Stimulated activated CD8-positive, alpha-beta memory T cell treated with anti-CD3 and anti-CD28 coated beads, Interleukin-12 subunit alpha, Interleukin-12 subunit beta, amount 100 ng/mL, for 24 hours (primary cell): ENCODE results near the gene ARHGDIA.

Experiments
- DNase-seq: peaks from one replicate; pipeline ENCODE4 v3.0.0-alpha.2; 2020; ENCODE audit errors: extremely low read depth

Gene ARHGDIA

DNA sequence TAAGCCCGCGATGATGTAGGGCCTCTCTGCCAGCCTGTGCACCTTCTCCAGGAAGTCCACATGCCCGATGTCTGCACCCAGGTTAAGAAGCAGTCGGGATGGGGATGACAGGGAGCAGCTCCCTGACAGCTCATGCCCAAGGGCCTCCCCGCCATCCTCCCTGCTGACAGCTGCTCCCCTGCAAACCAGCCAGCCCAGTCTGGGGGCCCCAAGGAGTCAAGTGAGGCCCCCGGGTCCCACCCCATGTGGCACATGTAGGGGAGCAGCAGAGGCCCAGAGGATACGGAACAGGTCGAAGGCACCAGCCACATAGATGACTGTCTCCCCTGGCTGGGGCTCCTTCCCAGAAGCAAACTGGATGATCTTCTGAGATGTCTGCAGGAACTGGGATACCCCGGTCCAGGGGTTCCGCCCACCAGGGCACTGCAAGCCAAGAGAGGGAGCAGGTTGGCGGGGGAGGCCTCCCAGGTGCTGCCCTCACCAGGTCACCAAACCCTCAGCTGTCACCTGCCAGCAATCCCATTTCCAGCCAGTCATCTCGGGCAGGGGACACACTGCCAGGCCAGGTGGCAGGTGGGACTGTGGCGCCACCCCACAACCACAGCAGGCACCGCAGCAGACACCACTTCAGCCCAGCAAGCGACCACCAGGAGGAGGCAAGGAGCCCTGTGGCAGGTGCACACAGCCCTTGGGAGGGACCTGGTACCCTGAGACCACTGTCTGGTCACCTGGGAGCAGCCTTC lies 35.5 kb upstream of the ARHGDIA start:
- no peak for DNase-seq

DNA sequence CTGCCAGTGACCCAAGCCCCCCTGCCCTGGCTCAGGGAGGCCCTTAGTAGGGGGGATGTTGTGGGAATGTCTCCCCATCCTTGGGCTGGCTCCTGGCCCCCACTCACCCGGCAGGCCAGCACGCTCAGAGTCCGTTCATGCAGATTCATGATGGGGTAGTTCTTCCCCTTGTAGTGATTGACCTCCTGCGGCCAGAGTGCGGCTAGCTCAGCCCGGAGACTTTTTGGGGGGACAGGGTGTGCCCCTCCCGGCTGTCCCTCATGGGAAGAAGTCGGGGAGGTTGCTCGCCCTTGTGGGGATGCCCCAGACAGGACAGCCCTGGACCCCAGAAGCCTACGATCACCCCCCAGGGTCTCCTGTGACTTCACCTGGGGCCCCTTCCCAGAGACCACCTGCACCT lies 34.9 kb upstream of the ARHGDIA start:
- no peak for DNase-seq

DNA sequence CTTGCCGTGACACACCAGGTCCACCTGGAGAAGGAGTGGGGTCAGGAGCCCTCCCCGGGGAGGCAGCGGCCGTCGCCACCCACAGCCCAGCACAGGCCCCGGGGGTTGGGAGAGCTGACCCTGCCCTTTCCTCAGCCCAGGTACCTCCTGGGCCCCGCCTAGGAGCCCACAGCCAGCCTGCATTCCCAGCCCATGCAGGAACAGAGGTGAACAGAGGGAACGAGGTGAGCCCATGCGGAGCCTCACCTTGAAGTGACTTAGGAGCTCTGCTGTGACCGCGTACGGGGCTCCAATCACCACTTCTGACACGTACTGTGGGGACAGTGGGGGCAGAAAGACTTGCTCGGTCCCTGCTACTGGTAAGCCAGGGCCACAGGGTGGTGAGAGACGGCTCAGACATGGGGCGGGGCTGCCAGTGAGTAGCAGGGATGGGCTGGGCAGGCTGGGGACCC lies 34.3 kb upstream of the ARHGDIA start:
- DNase-seq, result no peak

DNA sequence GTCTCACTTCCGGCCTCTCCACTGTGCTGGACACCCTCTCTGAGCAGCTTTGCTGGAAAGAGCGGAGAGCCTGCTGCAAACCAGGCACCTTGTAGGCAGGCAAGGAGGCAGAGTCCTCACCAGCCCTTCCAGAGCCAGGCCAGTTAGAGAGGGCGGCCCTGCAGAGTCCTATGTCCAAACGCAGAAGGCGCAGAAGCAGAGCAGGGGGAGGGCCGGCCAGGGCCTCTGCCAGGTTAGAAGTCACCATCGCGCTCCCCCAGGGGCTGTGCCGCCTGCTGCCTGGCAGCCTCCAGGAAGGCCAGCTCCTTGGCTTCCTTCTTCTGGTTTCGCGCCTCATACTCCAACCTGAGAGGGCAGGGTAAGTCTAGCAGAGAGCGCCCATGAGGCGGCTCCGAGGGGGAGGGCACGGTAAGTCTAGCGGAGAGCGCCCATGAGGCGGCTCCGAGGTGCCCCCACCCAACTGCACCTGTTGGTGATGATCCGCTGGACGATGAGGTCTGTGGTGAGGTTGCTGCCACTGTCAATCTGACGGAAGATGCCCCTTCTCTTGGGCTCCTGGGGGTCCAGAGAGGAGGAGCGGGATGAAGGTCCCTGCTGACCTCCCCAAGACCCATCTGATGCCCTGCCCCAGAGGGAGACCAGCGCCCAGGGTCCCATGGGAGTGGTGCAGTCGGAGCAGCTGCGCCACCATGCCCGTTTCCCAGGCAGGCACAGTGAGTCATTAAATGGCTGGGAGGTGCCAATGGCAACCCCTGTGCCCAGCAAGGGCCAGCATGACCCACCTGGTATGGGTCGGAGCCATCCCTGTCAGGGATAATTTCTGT lies 33.7 kb upstream of the ARHGDIA start:
- no peak for DNase-seq

DNA sequence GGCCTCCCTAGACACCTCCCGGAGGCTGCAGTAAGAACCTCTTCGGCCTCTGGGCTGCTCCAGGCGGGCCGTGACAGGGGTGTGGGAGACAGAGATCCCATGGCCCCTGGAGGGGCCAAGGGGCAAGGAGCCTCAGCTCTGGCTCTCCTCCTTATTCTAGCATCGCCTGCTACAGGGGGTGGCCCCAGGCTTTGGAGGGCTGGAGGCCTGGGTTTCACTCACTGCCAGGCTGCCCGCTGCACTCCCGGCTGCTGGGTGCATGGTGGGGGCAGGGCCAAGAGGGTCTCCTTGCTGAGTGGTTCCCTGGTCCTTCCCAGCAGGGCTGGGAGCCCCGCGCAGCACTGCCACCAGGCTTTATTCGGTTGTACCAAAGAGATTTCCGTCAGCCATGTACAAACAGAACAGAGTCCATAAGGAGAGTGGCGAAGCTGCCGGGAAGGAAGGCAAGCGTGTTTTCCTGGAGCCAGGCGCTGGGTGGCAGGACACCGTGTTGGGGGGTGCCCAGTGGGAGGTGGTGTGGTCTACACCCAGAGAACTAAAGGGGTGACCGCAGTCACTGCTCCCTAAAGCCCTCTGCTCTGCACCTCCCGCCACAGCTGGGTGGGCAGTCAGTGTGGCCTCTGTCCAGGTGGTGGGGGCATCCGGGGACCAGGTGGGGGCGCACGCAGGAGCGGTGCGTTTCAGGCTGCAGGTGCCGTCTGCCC lies 32.9 kb upstream of the ARHGDIA start:
- no peak for DNase-seq

DNA sequence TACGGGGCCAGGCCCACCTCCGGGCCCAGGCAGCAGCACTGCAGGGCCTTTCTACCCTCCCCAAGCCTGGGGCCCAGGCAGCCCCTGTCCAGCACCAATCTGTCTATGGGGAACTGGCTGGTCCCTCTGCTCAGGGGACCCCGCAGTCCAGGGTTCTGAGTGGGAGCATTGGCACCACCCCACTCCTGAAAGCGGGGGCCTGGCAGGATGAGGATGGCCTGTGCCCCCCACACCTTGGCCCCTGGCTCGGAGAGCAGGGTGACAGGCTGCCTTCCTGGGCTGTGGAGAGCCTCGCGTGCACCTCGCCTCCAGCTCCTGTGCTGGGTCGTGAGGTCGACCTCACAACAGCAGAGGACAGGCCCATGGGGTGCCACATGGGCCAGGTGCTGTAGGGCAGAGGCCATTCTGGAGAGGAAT lies 32.3 kb upstream of the ARHGDIA start:
- DNase-seq, result no peak

DNA sequence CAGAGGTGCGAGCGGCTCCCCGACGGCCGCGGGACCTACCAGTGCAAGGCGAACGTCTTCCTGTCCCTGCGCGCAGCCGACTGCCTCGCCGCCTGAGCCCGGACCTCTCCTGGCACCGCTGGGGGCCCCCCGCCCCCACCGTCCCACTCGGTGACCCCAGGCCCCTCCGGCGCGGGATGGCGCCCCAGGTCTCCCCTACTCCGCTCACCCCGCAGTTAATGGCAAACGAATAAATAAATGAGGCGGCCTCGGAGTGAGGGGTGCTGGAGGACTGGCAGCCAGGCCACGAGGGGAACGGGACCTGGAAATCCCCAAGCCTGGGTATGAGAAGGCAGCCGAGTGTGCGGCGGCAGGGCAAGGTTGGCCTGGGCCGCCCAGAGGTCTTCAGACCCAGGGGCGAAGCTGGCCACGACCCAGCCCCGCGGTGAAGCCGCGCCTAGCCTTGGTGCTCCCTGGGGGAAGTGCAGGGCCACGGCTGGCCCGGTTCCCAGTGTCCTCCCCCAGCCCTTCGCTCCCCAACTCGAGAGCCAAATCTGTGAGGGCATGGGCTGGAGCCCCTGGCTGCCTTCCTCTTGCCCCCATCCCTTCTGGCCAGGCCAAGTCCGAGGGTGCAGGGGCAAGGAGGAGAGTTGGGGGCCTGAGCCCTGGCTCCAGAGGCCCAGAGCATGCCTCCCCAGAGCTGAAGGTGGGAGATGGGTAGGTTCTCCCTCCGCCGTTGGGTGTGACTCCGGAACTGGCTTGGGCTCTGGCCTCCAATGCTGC lies 31.7 kb upstream of the ARHGDIA start:
- no peak for DNase-seq

DNA sequence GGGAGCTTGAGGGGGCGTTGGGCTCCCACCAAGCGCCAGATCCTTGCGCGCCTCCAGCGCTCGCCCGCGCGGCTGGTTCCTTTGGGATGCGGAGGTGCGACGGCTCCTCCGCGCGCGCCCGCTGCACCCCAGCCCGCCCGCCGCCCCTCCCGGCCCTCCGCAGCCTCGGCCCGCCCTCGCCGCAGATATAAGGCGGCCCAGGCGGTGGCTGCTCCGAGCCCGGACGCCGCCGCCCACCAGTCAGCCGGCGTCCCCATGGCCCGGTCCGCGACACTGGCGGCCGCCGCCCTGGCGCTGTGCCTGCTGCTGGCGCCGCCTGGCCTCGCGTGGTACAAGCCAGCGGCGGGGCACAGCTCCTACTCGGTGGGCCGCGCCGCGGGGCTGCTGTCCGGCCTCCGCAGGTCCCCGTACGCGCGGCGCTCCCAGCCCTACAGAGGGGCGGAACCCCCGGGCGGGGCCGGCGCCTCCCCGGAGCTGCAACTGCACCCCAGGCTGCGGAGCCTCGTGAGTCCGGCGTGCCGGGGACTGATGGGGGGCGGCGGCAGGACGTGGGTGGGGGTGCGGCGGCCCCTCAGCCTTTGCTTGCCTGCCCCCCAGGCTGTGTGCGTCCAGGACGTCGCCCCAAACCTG lies 31.0 kb upstream of the ARHGDIA start, which contains the start of gene NPB:
Gene NPB (plus strand): TSS at position 216 of the 630 bp plus-strand sequence. CDS start 40 bp downstream, at position 256.
- no peak for DNase-seq

DNA sequence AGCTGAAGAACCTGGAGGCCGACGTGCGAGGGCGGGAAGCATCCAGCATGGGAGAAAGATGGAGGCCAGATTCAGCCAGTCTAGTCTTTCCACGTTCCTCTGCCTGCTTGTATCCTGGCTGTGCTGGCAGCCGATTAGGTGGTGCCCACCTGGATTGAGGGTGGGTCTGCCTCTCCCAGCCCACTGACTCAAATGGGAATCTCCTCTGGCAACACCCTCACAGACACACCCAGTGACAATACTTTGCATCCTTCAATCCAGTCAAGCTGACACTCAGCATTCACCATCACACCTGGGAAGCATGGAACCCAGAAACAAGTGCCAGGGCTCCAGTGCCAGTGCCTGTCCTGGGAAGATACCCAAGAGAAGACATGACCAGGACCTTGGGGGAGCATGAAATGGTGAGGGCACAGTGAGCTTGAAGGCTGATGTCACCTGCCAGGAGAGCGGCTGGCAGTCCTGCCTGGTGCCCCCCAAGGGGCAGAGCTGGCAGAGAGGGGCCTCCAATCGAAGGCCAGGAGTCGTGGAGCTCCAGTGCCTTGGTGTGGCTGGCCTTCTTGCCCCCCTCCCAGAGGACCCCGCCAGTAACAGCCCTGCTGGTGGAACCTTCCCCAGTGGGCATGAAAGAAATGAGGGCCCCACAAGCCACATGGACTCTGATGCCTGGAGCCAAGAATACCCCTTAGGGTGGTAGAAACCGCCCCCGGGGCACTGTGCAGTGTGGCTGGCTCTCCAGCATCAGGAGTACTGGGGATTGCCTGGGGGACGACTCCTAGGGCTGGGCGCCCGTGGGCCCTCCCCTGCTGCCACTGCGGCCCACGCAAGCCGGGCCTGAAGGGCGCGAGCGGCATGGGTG lies 30.3 kb upstream of the ARHGDIA start:
- no peak for DNase-seq

DNA sequence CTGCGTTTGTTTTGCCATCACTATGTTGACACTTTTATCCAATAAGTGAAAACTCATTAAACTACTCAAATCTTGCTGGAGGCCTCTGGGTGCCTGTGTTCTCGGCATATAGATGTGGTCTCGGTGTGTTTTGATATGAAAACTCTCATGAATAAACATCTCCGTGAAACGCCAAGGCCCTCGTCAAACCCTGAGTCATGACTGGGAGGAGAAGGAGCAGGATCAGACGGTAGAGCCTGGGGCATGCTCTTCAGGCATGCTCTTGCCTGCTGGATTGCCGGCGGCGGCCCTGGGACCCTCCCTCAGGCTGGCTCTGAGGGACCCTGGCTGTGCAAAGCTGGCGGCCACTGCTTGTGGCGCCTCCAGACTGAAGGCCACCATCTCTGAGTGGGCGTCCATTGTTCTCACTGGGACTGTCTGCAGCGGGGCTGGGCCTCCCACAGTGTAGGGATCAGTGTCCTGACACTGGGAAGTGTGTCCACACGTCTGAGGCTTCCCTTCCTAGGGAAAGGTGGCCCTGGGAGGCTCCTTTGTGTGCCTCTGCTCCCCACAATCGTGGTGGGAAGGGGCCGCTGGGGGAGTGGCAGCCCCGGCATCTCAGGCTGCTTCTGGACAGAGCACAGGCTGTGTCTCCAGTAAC lies 29.2 kb upstream of the ARHGDIA start:
- DNase-seq, result no peak

DNA sequence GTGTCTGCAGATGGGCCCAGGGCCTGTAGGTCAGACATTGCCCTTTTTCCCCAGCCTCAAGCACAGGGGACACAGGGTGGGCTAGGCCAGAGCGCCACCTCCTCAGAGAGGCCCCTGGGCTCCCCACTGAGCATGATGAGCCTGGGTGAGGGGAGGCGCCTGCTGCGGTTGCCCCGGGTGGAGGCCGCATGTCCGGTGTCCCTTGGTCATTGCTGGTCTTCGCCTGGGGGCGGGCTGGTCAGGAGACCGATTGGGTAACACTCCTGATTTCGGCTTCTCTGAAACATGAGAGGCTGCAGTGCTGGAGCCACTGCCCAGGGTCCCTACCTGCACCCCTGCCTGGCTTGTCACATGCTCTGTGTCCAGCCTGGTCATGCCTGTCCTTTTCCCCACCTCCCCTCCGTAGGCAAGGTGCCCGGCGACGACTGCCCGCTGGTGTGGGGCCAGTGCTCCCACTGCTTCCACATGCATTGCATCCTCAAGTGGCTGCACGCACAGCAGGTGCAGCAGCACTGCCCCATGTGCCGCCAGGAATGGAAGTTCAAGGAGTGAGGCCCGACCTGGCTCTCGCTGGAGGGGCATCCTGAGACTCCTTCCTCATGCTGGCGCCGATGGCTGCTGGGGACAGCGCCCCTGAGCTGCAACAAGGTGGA lies 28.5 kb upstream of the ARHGDIA start:
- DNase-seq, result no peak

DNA sequence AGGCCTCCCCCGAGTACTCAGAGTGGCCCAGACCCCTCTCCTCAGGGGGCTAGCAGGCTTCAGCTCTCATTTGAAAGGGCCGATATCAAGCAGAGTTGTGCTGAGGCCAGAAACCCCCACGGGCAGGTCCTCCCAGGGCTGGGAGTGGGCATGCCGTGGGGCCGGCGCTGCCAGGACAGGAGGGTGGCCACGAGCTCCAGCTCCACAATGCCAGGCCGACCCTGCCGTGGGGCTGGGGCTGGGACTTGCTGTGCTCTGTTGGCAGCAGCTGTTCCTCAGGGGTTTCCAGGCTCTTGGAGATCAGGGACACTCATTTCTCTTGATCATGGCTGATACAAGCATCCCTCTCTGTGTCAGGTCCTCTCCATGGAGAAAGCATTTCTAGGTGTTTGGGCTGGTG lies 27.7 kb upstream of the ARHGDIA start:
- no peak for DNase-seq

DNA sequence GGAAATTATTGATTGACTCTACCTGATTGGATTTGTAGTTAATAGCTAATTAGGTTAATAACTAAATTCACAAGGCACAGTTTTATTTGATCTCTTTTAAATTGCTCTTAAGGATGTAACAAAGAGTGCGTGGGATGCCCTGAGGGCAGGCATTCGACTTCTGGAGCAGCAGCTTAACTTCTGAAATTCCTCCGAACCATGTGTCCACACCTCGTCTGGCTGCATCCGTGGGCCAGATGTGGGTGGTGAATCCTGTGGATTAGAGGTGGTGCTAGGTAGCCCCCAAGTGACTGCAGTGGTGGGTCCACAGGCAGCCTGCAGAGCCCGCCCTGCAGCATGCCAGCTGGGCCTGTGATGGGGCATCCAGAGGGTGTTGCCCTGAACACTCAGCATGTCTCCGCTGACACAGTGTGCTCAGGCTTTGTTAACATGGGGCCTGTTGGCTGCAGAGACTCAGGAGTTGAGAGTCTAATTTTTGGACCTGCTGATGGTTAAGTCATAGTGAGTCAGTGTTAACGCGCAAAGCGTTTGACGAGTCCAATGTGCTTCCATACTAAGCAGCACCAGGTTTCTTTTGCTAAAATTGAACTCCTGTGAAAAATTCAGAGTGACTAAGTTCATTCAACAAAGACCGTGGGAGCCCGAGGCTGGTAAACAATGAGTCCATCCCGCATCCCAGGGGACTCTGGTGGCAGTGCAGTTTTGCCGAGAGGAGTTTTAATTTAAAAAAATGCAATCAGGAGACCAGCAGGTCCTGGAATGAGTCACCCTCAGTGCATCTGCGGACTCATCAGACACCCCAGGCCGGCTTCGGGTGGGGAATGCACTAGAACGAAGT lies 27.1 kb upstream of the ARHGDIA start:
- DNase-seq, result no peak

DNA sequence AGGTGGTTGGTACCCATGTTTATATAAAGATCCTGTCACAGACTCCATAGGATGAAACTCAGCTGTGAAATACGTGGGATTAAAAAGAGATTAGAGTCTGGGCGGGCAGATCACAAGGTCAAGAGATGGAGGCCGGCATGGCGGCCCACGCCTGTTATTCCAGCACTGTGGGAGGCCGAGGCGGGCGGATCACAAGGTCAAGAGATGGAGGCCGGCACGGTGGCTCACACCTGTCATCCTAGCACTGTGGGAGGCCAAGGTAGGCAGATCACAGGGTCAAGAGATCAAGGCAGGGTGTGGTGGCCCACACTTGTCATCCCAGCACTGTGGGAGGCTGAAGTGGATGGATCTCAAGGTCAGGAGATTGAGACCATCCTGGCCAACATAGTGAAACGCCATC lies 24.3 kb upstream of the ARHGDIA start:
- DNase-seq, result no peak

DNA sequence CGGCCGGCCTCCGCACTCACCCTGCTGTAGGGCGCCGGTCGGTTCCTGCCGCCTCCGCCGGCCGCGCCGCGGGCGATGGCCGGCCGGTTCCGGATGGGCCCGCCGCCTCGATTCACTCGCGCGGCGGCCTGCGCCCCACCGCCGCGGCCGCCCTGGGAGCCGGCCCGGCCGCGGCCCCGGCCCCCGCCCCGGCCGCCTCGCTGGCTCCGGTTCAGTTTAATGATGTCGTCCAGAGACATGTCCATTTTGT lies 20.1 kb upstream of the ARHGDIA start:
- no peak for DNase-seq

DNA sequence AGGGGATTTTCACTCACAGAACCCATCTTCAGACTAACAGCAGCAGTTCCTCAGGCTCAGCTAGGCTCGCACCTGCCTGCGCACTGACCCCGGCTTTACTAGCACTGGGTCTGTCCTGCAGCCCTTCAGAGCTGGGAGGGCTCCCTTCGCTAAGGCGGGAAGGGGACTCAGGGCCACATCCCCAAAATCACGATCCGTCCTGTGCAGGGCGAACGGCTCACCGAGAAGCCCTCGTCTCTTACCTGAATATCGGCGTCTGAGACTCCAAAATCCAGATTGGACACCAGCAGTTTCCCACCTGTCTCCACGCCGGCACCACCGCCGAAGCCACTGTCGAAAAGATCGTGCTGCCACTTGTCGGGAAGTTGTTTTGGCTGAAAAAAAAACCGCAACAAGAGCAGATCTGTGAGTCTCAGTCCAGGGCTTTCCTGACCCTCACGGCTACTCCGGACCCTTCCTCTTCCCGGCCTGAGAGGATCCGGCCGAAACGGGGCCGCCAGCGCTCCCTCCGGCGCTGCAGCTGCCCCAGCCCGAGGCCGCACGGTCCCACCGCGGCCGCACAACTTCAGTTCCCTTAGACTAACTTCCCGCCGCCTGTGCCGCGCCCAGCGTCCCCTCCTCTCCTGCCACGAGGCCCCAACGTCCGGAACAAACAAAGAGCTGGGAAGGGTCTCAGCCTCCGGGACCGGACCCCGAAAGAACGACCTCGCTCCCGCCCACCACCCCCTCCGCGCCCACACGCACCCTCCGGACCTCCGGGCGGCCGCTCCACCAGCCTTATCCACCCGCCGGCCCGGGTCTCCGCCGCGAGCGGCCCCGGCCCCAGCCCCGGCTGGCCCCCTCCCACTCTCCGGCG lies 19.5 kb upstream of the ARHGDIA start:
- DNase-seq, result no peak

DNA sequence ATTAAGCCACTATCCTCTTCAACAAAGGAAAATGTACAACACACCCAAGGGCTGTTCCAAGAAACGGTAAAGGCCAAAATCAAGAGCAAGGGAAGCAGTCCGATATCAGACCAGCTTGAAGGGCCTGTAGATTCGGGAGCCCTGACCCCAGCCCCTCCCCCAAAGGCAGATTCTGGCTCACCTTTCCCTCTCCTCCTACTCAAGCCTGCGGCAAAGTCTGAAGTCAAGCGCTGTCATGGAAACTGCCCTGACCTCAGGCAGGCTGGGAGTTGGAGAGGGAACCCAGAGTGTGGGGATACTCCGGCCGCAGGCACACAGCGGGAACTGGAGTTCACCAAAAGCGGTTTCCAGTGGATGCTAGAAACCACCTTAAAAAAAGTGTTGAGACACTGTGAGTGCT lies 18.5 kb upstream of the ARHGDIA start:
- DNase-seq, result no peak
